Lung (tissue), 12 donors: ENCODE measurements around the gene FLRT1. TPM values are rescaled to one million over a fixed set of nuclear protein-coding genes. Genes with fewer than 3 reads are reported as not detected.
A peak's percentile ranks its signal among the peaks of the same experiment; 100 is the strongest.

ENCODE experiments used
- ATAC-seq: fragments of 200-7000 bp; cut with Tn5 transposase; one replicate; pipeline ENCODE4 v1.9.1; 2020; ENCODE audit warnings: moderate number of reproducible peaks; ENCODE audit not compliant: insufficient read depth, low FRiP score
- DNase-seq, 3 donors: peaks; one replicate each; pipeline ENCODE4 v3.0.0-alpha.2; 2013 to 2017
- H3K27ac ChIP-seq, 2 donors: one replicate each; pipeline ENCODE4 v1.5.1; 2013; ENCODE audit warnings: mild to moderate bottlenecking in 2 of 2, moderate library complexity in 2 of 2, control low read depth in 1 of 2, inconsistent platforms in 1 of 2, low read depth in 1 of 2, low read length in 1 of 2
- H3K27me3 ChIP-seq, 3 donors: one replicate each; pipeline ENCODE4 v1.5.1; 2013; ENCODE audit warnings: low read length in 2 of 3; ENCODE audit not compliant: control insufficient read depth in 3 of 3, insufficient read depth in 3 of 3
- H3K36me3 ChIP-seq, 4 donors: one replicate each; pipeline ENCODE4 v1.5.1; 2013; ENCODE audit warnings: low read length in 4 of 4, mild to moderate bottlenecking in 1 of 4, moderate library complexity in 1 of 4; ENCODE audit not compliant: control insufficient read depth in 4 of 4, insufficient read depth in 4 of 4
- H3K4me1 ChIP-seq, 5 donors: one replicate each; pipeline ENCODE4 v1.5.1; 2013; ENCODE audit warnings: low read length in 5 of 5, mild to moderate bottlenecking in 2 of 5, moderate library complexity in 1 of 5; ENCODE audit not compliant: control insufficient read depth in 5 of 5, insufficient read depth in 5 of 5
- H3K4me3 ChIP-seq: one replicate; pipeline ENCODE4 v1.5.1; 2013; ENCODE audit warnings: mild to moderate bottlenecking, control low read depth, moderate library complexity
- H3K9ac ChIP-seq, 2 donors: one replicate each; pipeline ENCODE4 v1.5.1; 2013; ENCODE audit warnings: low read length in 2 of 2, control low read depth in 1 of 2; ENCODE audit not compliant: insufficient read depth in 1 of 2
- H3K9me3 ChIP-seq, 4 donors: one replicate each; pipeline ENCODE4 v1.5.1; 2013; ENCODE audit warnings: low read length in 3 of 4, mild to moderate bottlenecking in 1 of 4, moderate library complexity in 1 of 4; ENCODE audit not compliant: control insufficient read depth in 4 of 4, insufficient read depth in 3 of 4
- WGBS, 2 donors: extraction: QIAGEN DNeasy Blood & Tissue Kit; methylation state at CpG; one replicate each; pipeline ENCODE4 v1.1.7; 2013; 5-methylcytosine and 5-hydroxymethylcytosine counted together
- polyA plus RNA-seq, 2 donors: library from polyadenylated mRNA; stranded (reverse); fragments of 200-250 nt; gene quantifications; one replicate each; pipeline ENCODE4 v1.2.1, GENCODE V29; 2013
- total RNA-seq, 2 donors: library from RNA; depleted of rRNA in 1 of 2; stranded (reverse); fragments of >200 nt in 1 of 2; gene quantifications; one replicate each; pipeline ENCODE4 v1.2.1, GENCODE V29; 2014 to 2021
- TF ChIP-seq, protein P1 (sequence below): IDR thresholded peaks from 2 replicates; pipeline ENCODE4 v1.5.1; 2012; ENCODE audit warnings: mild to moderate bottlenecking; ENCODE audit errors: control extremely low read depth, extremely low read depth
- donor health status: control.
- donor health status: control.
- donor health status: Bipolar disorder and iron deficiency.
- donor health status: healthy.
- donor health status: DM: yes; HTN: yes; CAD: no.

The FLRT1 gene
- total and polyA plus RNA-seq, 4 donors: 0.02 to 0.34 (median 0.12) TPM

DNA sequence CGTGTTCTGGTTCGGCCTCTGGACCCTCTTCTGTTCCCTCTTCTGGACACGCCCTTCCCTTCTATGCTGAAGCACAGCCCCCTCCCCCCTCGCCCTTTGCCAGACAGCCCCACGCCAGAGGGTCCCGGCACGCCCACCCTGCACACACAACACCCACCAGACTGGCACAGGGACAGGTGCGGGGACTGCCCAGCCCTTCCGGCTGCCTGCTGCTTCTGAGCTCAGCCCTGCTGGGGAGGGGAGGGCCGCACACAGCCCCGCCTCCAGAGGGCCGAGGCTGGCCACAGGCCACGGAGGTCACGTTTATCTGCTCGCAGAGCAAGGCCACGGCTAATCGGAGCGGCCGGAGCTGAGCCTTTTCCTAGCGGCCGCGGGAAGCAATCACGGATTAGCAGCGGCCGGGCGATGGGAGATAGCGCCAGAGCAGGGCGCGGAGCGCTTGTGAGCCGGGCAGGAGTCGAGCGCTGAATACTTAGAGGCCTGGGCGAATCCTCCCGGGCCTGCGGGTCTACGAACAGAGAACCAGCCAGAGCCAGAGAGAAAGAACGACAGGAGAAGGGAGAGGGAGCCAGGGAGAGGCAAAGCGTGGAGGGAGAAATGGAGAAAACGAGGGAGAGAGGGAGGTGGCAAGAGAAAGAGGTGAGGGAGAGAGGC is 28.0 kb upstream of the FLRT1 start:
- H3K4me1 ChIP-seq: peaks cover 0 to 22% (median 0%) of the 10 kb centered on the region in 5 donors
- no peak overlapping the region for H3K27ac ChIP-seq
- WGBS, 2 donors: 5 to 7% methylated on average over 40 of the region's 40 CpGs

DNA sequence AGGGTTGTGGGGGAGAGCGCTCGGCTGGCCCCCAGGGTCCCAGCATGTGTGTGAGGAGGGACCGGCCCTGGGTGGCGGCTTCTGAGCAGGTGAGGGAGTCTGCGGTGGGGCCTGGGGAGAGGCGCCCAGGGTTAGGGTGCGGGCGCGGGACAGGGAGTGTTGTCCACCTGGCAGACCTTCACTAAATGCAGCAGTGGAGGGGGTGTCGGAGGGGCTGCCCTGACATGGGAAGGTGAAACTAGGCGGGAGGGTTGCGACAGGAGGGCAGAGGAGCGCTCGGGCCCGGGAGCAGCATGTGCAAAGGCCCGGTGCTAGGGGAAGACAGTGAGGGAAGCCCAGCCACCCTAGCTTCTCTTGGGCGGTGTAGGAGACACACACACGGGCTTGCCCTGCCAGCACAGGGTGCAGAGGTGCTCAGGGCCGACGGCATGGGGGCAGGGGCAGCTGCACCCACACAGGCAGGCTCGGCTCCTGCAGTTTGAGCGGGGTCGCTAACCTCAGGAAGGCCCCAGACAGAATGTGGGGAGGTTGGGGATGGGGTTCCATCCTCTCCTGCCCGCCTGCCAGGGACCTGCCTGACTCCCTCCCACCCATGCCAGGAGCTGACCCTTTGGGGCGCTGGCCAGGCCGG is 27.3 kb upstream of the FLRT1 start:
- Histone ChIP-seq H3K4me1 (peaks cover 0 to 22% (median 0%) of the 10 kb centered on the region in 5 donors), H3K27me3 (peaks cover 0 to 4% (median 0%) of the 10 kb centered on the region in 3 donors), H3K9me3 (no peaks in the 10 kb centered on the region), H3K4me3 (no peak overlapping the region), H3K27ac (no peak overlapping the region), H3K9ac (no peak overlapping the region), H3K36me3 (no peaks in the 10 kb centered on the region)
- DNase-seq: no peak
- WGBS, 2 donors: 92 to 93% methylated on average over 25 to 26 of the region's 26 CpGs
- ATAC-seq: no peak
- TF ChIP-seq, protein P1, sequence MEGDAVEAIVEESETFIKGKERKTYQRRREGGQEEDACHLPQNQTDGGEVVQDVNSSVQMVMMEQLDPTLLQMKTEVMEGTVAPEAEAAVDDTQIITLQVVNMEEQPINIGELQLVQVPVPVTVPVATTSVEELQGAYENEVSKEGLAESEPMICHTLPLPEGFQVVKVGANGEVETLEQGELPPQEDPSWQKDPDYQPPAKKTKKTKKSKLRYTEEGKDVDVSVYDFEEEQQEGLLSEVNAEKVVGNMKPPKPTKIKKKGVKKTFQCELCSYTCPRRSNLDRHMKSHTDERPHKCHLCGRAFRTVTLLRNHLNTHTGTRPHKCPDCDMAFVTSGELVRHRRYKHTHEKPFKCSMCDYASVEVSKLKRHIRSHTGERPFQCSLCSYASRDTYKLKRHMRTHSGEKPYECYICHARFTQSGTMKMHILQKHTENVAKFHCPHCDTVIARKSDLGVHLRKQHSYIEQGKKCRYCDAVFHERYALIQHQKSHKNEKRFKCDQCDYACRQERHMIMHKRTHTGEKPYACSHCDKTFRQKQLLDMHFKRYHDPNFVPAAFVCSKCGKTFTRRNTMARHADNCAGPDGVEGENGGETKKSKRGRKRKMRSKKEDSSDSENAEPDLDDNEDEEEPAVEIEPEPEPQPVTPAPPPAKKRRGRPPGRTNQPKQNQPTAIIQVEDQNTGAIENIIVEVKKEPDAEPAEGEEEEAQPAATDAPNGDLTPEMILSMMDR: no peak

More for the DNA sequence above, 28.0 kb upstream of the FLRT1 start:
- no peaks in the 10 kb centered on the region for H3K9me3 ChIP-seq
- peak; percentile 86 for ATAC-seq
- peak; percentile 54 to 66 (median 55) for DNase-seq
- no peaks in the 10 kb centered on the region for H3K36me3 ChIP-seq
- H3K9ac ChIP-seq: no peak overlapping the region
- peaks cover 0 to 4% (median 0%) of the 10 kb centered on the region in 3 donors for H3K27me3 ChIP-seq
- TF ChIP-seq, protein P1: no peak
- H3K4me3 ChIP-seq: no peak overlapping the region

DNA sequence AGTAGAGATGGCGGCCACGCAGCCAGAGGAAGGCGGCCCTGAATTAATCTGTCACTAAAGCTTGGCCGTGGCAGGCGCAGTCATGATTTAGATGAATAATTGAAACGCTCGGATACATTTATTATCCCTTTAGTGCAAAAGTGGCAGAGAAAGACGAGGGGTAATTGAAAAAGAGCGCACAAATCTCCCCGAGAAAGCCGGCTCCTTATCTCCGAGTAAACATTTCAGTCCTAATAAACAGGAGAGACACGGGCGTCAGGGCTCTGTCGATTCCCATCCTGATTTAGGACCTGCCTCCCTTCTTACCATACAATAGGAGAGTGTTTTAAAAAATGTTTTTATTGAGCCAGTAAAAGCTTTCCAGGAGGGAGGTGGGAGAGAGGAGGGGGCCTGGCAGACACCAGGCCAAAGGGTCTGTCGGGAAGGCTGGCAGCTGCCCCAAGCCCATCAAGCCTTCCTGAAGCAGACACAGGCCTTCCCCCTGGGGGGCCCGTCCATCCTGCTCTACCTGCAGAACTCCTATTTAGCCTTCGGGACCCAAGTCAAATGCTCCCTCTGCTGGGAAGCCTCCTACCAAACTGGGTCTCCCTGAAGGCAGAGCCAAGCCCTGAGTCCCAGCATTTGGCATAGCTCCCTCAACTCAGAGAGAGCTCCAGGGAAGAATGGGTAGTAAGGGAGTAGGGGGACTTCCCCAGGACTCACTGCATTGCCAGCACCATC is 26.7 kb upstream of the FLRT1 start:
- TF ChIP-seq, protein P1: no peak
- Histone ChIP-seq H3K4me1 (peaks cover 0 to 18% (median 0%) of the 10 kb centered on the region in 5 donors), H3K9ac (no peak overlapping the region), H3K36me3 (no peaks in the 10 kb centered on the region), H3K9me3 (no peaks in the 10 kb centered on the region), H3K27me3 (peaks cover 0 to 4% (median 0%) of the 10 kb centered on the region in 3 donors), H3K4me3 (no peak overlapping the region), H3K27ac (no peak overlapping the region)
- 94 to 95% methylated on average over 18 of the region's 18 CpGs for WGBS, 2 donors
- ATAC-seq (no peak), DNase-seq (no peak)
